MM.1S (cell line): ENCODE measurements around the gene ADGRD1.

ENCODE experiments used
- CTCF ChIP-seq: fragments of 300-600 bp; sonication (generic); IDR thresholded peaks from 2 replicates; pipeline ENCODE4 v1.5.1; 2016; ENCODE audit warnings: antibody characterized with exemption, low read length, mixed read lengths
- EZH2 ChIP-seq: fragments of 300-600 bp; sonication (generic); optimal IDR thresholded peaks from 2 replicates; pipeline ENCODE3; 2017; ENCODE audit warnings: low read depth, mild to moderate bottlenecking, antibody characterized with exemption, low read length, mixed read lengths

- TF ChIP-seq CTCF (no peak), EZH2 (no peak)
These were observed 8.8 kb upstream of the ADGRD1 start for GRCh38 chr12:130944878-130945277.
